ENCODE measurements around the gene SOX18. TPM values are rescaled to one million over a fixed set of nuclear protein-coding genes. Genes with fewer than 3 reads are reported as not detected.

Gene SOX18
- total and polyA plus RNA-seq, 2 of the 13 experiments (the other 11 are each of a cell fraction or from before 2014, with no cell fraction given): 1.6 to 1.9 TPM

- TF ChIP-seq NFAT5 (CRISPR knock-in tag; IDR thresholded peaks at IDR 0.05) (no peak), ETS1 (CRISPR knock-in tag; IDR thresholded peaks at IDR 0.05) (no peak), ZNF576 (CRISPR knock-in tag; IDR thresholded peaks at IDR 0.05) (no peak), ZNF747 (CRISPR knock-in tag; IDR thresholded peaks at IDR 0.05; ENCODE audit: borderline replicate concordance) (peak; percentile 80; the same call in 1 of the 2 replicates), HCFC1 (IDR thresholded peaks at IDR 0.05; ENCODE audit: low read depth, low read length) (no peak), ZBTB7B (CRISPR knock-in tag; IDR thresholded peaks at IDR 0.05) (no peak), ZNF674 (CRISPR knock-in tag; IDR thresholded peaks at IDR 0.05; ENCODE audit: low read depth) (no peak), ZNF275 (CRISPR knock-in tag; IDR thresholded peaks at IDR 0.05; ENCODE audit: borderline replicate concordance) (no peak), MED13 (CRISPR knock-in tag; IDR thresholded peaks at IDR 0.05) (no peak), FOXO4 (CRISPR knock-in tag; conservative IDR thresholded peaks at IDR 0.05) (no peak), PRPF4 (IDR thresholded peaks at IDR 0.05; ENCODE audit: low read depth, low read length, poor library complexity, severe bottlenecking) (no peak), KLF6 (CRISPR knock-in tag; IDR thresholded peaks at IDR 0.05) (no peak), ATRX (CRISPR knock-in tag; IDR thresholded peaks at IDR 0.05; ENCODE audit: borderline replicate concordance) (no peak), ZNF782 (CRISPR knock-in tag; IDR thresholded peaks at IDR 0.05; ENCODE audit: borderline replicate concordance) (no peak), ZNF792 (CRISPR knock-in tag; IDR thresholded peaks at IDR 0.05) (no peak), ZFP91 (CRISPR knock-in tag; IDR thresholded peaks at IDR 0.05; ENCODE audit: borderline replicate concordance) (no peak), PHF5A (CRISPR knock-in tag; IDR thresholded peaks at IDR 0.05; ENCODE audit: low read depth, unreplicated experiment) (no peak), ZNF772 (CRISPR knock-in tag; IDR thresholded peaks at IDR 0.05) (peak; percentile 73; the same call in 1 of the 2 replicates), ZNF354B (CRISPR knock-in tag; IDR thresholded peaks at IDR 0.05) (no peak), YEATS2 (CRISPR knock-in tag; IDR thresholded peaks at IDR 0.05; ENCODE audit: borderline replicate concordance) (no peak)
Observed at GRCh38 chr20:64037199-64037497, 12.3 kb downstream of the SOX18 start (continued).

All from HepG2 (cell line).